ENCODE measurements around the gene ASZ1.

- TF ChIP-seq TAF1 (IDR thresholded peaks at IDR 0.05; ENCODE audit: borderline replicate concordance, low read depth, low read length) (no peak), POLR2AphosphoS5 (IDR thresholded peaks at IDR 0.05; ENCODE audit: low read depth, low read length) (no peak), POLR2A (IDR thresholded peaks at IDR 0.05; ENCODE audit: low read depth, low read length) (no peak)
Measured at GRCh38 chr7:117320523-117320922, 106.8 kb downstream of the ASZ1 start.
